ENCODE data around the gene UFC1. TPM values are rescaled to one million over a fixed set of nuclear protein-coding genes. Genes with fewer than 3 reads are reported as not detected.

UFC1 gene
- polyA plus RNA-seq, 3 donors: 100 to 120 (median 108) TPM

DNA sequence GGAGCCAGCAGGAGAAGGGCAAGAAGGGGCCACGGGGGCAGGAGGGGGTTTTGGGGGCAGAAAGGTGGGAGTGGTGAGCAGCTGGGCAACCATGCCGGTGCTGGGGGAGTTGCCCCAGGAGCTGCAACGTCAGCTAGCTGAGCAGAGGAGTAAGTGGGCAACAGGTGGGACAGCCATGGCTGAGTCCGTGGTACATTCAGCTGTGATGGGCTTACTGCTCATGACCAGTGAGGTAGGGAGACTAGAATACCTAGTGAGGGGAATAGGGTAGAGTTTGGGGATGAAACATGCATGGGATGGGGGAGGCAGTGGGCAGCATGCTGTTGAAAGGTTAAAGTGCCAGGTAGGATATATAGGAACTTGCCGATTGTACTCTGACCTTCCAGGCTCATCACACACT, 7.9 kb downstream of the UFC1 start:
- H3K4me1 ChIP-seq (ENCODE audit: control insufficient read depth in 1 of 2, insufficient read depth in 2 of 2, low read length in 2 of 2): peaks cover 26 to 44% of the 10 kb centered on the region in 2 donors
- H3K27ac ChIP-seq (ENCODE audit: low read depth in 1 of 2, low read length in 2 of 2): no peak overlapping the region
- H2AFZ ChIP-seq (ENCODE audit: insufficient read depth, low read depth, low read length, poor library complexity, severe bottlenecking): no peak overlapping the region
- intact Hi-C loops (cut with micrococcal nuclease): no loop called here
- DNase-seq: no peak
- peaks cover 38 to 62% of the 10 kb centered on the region in 2 donors for H3K36me3 ChIP-seq (replicated peaks in 1 of 2; ENCODE audit: control insufficient read depth in 1 of 2, insufficient read depth in 2 of 2, low read length in 2 of 2)
- 100% methylated on average over 4 of the region's 5 CpGs for WGBS (ENCODE audit: insufficient coverage)
- Mint-ChIP-seq H3K4me3 (no peak overlapping the region), H3K27ac (peak overlapping the region in 3 of 7 donors; percentile 6 to 59 (median 38)), H3K36me3 (peaks cover 48 to 64% of the 10 kb centered on the region in 2 donors), H3K9me3 (no peaks in the 10 kb centered on the region), H3K27me3 (ENCODE audit: low read depth in 3 of 3) (no peaks in the 10 kb centered on the region), H3K4me1 (peaks cover 45% of the 10 kb centered on the region)
- no peak overlapping the region for H3K4me2 ChIP-seq (replicated peaks; ENCODE audit: extremely low read depth, low read length, poor library complexity, severe bottlenecking)
- no peaks in the 10 kb centered on the region for H3K9me3 ChIP-seq (replicated peaks in 1 of 2; ENCODE audit: control insufficient read depth in 1 of 2, insufficient read depth in 1 of 2, low read length in 2 of 2)
- no peak overlapping the region for H3K4me3 ChIP-seq (replicated peaks in 1 of 3; ENCODE audit: low read depth in 2 of 3, low read length in 3 of 3)
- no peaks in the 10 kb centered on the region for H3K27me3 ChIP-seq (ENCODE audit: control insufficient read depth in 2 of 2, insufficient read depth in 2 of 2, low read length in 2 of 2)
- no peaks in the 10 kb centered on the region for H4K20me1 ChIP-seq (ENCODE audit: insufficient read depth, low read length)
- TF ChIP-seq, protein P1, sequence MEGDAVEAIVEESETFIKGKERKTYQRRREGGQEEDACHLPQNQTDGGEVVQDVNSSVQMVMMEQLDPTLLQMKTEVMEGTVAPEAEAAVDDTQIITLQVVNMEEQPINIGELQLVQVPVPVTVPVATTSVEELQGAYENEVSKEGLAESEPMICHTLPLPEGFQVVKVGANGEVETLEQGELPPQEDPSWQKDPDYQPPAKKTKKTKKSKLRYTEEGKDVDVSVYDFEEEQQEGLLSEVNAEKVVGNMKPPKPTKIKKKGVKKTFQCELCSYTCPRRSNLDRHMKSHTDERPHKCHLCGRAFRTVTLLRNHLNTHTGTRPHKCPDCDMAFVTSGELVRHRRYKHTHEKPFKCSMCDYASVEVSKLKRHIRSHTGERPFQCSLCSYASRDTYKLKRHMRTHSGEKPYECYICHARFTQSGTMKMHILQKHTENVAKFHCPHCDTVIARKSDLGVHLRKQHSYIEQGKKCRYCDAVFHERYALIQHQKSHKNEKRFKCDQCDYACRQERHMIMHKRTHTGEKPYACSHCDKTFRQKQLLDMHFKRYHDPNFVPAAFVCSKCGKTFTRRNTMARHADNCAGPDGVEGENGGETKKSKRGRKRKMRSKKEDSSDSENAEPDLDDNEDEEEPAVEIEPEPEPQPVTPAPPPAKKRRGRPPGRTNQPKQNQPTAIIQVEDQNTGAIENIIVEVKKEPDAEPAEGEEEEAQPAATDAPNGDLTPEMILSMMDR (IDR thresholded peaks at IDR 0.05): no peak
- no peak overlapping the region for H3K9ac ChIP-seq (ENCODE audit: insufficient read depth, low read length, poor library complexity, severe bottlenecking)
- peaks cover 20% of the 10 kb centered on the region for H3K79me2 ChIP-seq (ENCODE audit: insufficient read depth, low read length)

GRCh38 chr1:161162052-161162451, 8.3 kb downstream of the UFC1 start:
- Histone ChIP-seq H3K4me1 (ENCODE audit: control insufficient read depth in 1 of 2, insufficient read depth in 2 of 2, low read length in 2 of 2) (peaks cover 30 to 48% of the 10 kb centered on the region in 2 donors), H3K27me3 (ENCODE audit: control insufficient read depth in 2 of 2, insufficient read depth in 2 of 2, low read length in 2 of 2) (no peaks in the 10 kb centered on the region), H4K20me1 (ENCODE audit: insufficient read depth, low read length) (no peaks in the 10 kb centered on the region), H3K27ac (ENCODE audit: low read depth in 1 of 2, low read length in 2 of 2) (peak overlapping the region in 1 of 2 donors; percentile 32), H3K9ac (ENCODE audit: insufficient read depth, low read length, poor library complexity, severe bottlenecking) (no peak overlapping the region), H2AFZ (ENCODE audit: insufficient read depth, low read depth, low read length, poor library complexity, severe bottlenecking) (no peak overlapping the region), H3K4me3 (replicated peaks in 1 of 3; ENCODE audit: low read depth in 2 of 3, low read length in 3 of 3) (no peak overlapping the region), H3K79me2 (ENCODE audit: insufficient read depth, low read length) (peaks cover 20% of the 10 kb centered on the region), H3K36me3 (replicated peaks in 1 of 2; ENCODE audit: control insufficient read depth in 1 of 2, insufficient read depth in 2 of 2, low read length in 2 of 2) (peaks cover 36 to 59% of the 10 kb centered on the region in 2 donors), H3K9me3 (replicated peaks in 1 of 2; ENCODE audit: control insufficient read depth in 1 of 2, insufficient read depth in 1 of 2, low read length in 2 of 2) (no peaks in the 10 kb centered on the region), H3K4me2 (replicated peaks; ENCODE audit: extremely low read depth, low read length, poor library complexity, severe bottlenecking) (no peak overlapping the region)
- Mint-ChIP-seq H3K4me1 (peaks cover 49% of the 10 kb centered on the region), H3K27ac (peak overlapping the region in 2 of 7 donors; percentile 15 to 38), H3K4me3 (no peak overlapping the region), H3K27me3 (ENCODE audit: low read depth in 3 of 3) (peaks cover 0 to 1% (median 0%) of the 10 kb centered on the region in 3 donors), H3K36me3 (peaks cover 45 to 61% of the 10 kb centered on the region in 2 donors), H3K9me3 (no peaks in the 10 kb centered on the region)
- WGBS (ENCODE audit: insufficient coverage): 95% methylated on average over 3 of the region's 7 CpGs
- intact Hi-C loops (cut with micrococcal nuclease): no loop called here
- TF ChIP-seq, protein P1 (IDR thresholded peaks at IDR 0.05): no peak
- no peak for DNase-seq

Measured in CD14-positive monocyte (primary cell).